Calu3 (cell line): ENCODE measurements around the gene CARD14. TPM values are rescaled to one million over a fixed set of nuclear protein-coding genes. Genes with fewer than 3 reads are reported as not detected.
"Not testable (repeated sequence)": the region's sequence is repeated elsewhere in the genome, so short reads cannot be mapped to it uniquely, and the experiment has no call there.

ENCODE experiments used
- BruUV-seq: library from RNA; stranded (reverse); fragments of 400-500 nt; replicated peaks from 2 replicates; lab custom pipeline; 2021; lab: Mats Ljungman, UMichigan
- CTCF ChIA-PET: fragments of 300-600 bp; sonication (Branson Sonifier 250); formaldehyde crosslinking; loops from one replicate; lab custom pipeline; 2022; ENCODE audit warnings: antibody characterized with exemption; lab: Charles Lee
- DNase-seq: peaks from one replicate; pipeline ENCODE4 v3.0.0; 2022
- H3K27ac Mint-ChIP-seq: one replicate; pipeline ENCODE4 v1.8.0; 2022; ENCODE audit warnings: mixed read lengths; ENCODE audit not compliant: unreplicated experiment
- H3K27me3 Mint-ChIP-seq: one replicate; pipeline ENCODE4 v1.8.0; 2022; ENCODE audit warnings: mixed read lengths; ENCODE audit not compliant: unreplicated experiment
- H3K36me3 Mint-ChIP-seq: one replicate; pipeline ENCODE4 v1.8.0; 2022; ENCODE audit warnings: mild to moderate bottlenecking, moderate library complexity, mixed read lengths; ENCODE audit not compliant: insufficient read depth, unreplicated experiment
- H3K4me1 Mint-ChIP-seq: one replicate; pipeline ENCODE4 v1.8.0; 2022; ENCODE audit warnings: mild to moderate bottlenecking, low read depth, mixed read lengths; ENCODE audit not compliant: unreplicated experiment
- H3K4me3 Mint-ChIP-seq: one replicate; pipeline ENCODE4 v1.8.0; 2022; ENCODE audit warnings: mild to moderate bottlenecking, low read depth, moderate library complexity, mixed read lengths; ENCODE audit not compliant: unreplicated experiment
- H3K9me3 Mint-ChIP-seq: one replicate; pipeline ENCODE4 v1.8.0; 2022; ENCODE audit warnings: low read depth, mixed read lengths; ENCODE audit not compliant: unreplicated experiment
- intact Hi-C: fragments of 100-400 bp; cut with micrococcal nuclease; formaldehyde crosslinking; loops from one replicate; pipeline ENCODE4 v1.10.0; 2022; ENCODE audit not compliant: unreplicated experiment
- total RNA-seq: library from RNA; stranded (reverse); gene quantifications from 2 replicates; pipeline ENCODE4 v1.2.3, GENCODE V29; 2022
- TF ChIP-seq, protein P1 (sequence below): fragments of 200-600 bp; IDR thresholded peaks from one replicate; pipeline ENCODE4 v1.8.0; 2022; ENCODE audit warnings: antibody characterized with exemption; ENCODE audit not compliant: unreplicated experiment

CARD14 gene
- total RNA-seq, 1 experiment from 2014 or later, result 7.4 TPM

DNA sequence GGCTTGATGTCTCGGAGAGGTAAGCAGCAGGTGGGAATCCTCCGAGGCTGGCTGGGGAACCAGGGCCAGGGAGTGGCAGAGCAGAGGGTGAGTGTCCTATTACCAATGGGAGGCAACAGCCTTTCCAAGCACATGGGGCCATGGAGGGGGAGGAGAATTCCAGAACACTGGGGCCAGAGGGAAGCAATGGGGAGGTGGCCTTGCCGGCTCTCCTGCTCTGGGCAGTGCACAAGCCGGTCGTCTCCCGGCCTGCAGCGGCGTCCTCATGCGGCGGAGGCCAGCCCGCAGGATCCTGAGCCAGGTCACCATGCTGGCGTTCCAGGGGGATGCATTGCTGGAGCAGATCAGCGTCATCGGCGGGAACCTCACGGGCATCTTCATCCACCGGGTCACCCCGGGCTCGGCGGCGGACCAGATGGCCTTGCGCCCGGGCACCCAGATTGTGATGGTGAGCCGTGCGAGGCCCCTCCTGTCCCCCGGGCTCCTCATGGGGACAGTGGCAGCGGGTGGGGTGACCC, 28.4 kb downstream of the CARD14 start:
- no peak overlapping the region for H3K27ac Mint-ChIP-seq

DNA sequence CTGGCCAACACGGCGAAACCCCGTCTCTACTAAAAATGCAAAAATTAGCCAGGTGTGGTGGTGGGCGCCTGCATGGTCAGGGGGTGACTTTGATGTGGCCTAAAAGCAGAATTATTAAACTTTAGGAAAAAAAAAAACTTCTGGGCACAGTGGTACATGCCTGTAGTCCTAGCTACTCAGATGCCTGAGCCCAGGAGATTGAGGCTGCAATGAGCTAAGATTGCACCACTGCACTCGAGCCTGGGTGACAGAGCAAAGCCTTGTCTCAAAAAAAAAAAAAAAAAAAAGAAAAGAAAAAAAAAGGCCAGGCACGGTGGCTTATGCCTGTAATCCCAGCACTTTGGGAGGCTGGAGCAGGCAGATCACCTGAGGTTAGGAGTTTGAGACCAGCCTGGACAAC, 29.5 kb downstream of the CARD14 start:
- peaks cover 19% of the 10 kb centered on the region for H3K36me3 Mint-ChIP-seq
- DNase-seq, H3K4me3 Mint-ChIP-seq, intact Hi-C loops, H3K9me3 Mint-ChIP-seq, H3K27ac Mint-ChIP-seq, BruUV-seq, H3K27me3 Mint-ChIP-seq, H3K4me1 Mint-ChIP-seq: not testable (repeated sequence)
- CTCF ChIA-PET, result interaction anchor here (0.6 kb wide), 1 partner anchor 100 kb away, joined by 4 read pairs; no protein-coding TSS in a partner anchor

More for the DNA sequence above, 28.4 kb downstream of the CARD14 start:
- intact Hi-C loops, result no loop called here
- Mint-ChIP-seq H3K4me3 (no peak overlapping the region), H3K27me3 (no peaks in the 10 kb centered on the region), H3K4me1 (no peaks in the 10 kb centered on the region), H3K36me3 (peaks cover 18% of the 10 kb centered on the region), H3K9me3 (no peaks in the 10 kb centered on the region)
- DNase-seq, result no peak
- BruUV-seq, result no TSS peak
- TF ChIP-seq, protein P1, sequence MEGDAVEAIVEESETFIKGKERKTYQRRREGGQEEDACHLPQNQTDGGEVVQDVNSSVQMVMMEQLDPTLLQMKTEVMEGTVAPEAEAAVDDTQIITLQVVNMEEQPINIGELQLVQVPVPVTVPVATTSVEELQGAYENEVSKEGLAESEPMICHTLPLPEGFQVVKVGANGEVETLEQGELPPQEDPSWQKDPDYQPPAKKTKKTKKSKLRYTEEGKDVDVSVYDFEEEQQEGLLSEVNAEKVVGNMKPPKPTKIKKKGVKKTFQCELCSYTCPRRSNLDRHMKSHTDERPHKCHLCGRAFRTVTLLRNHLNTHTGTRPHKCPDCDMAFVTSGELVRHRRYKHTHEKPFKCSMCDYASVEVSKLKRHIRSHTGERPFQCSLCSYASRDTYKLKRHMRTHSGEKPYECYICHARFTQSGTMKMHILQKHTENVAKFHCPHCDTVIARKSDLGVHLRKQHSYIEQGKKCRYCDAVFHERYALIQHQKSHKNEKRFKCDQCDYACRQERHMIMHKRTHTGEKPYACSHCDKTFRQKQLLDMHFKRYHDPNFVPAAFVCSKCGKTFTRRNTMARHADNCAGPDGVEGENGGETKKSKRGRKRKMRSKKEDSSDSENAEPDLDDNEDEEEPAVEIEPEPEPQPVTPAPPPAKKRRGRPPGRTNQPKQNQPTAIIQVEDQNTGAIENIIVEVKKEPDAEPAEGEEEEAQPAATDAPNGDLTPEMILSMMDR, result no peak
- CTCF ChIA-PET, result no interaction called here

DNA sequence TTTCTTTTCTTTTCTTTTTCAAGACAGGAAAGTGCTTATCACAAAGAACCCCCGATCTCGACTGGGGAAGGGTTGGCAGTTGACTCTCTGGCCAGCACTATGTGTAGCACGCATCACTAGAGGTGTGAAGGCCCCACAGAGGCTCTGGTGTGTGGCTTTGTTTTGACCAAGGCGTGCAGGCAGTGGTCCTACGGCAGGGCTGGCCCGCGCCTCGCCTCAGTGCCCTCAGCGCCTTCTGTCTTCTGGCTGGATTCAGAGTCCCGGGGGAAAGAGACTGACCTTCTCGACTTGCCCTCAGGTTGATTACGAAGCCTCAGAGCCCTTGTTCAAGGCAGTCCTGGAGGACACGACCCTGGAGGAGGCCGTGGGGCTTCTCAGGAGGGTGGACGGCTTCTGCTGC, 31.6 kb downstream of the CARD14 start:
- BruUV-seq, result no TSS peak
- intact Hi-C loops, result no loop called here
- Mint-ChIP-seq H3K4me1 (no peaks in the 10 kb centered on the region), H3K9me3 (no peaks in the 10 kb centered on the region), H3K36me3 (peaks cover 19% of the 10 kb centered on the region), H3K27ac (no peak overlapping the region), H3K4me3 (no peak overlapping the region), H3K27me3 (no peaks in the 10 kb centered on the region)
- CTCF ChIA-PET, result no interaction called here
- TF ChIP-seq, protein P1, result no peak
- DNase-seq, result no peak

DNA sequence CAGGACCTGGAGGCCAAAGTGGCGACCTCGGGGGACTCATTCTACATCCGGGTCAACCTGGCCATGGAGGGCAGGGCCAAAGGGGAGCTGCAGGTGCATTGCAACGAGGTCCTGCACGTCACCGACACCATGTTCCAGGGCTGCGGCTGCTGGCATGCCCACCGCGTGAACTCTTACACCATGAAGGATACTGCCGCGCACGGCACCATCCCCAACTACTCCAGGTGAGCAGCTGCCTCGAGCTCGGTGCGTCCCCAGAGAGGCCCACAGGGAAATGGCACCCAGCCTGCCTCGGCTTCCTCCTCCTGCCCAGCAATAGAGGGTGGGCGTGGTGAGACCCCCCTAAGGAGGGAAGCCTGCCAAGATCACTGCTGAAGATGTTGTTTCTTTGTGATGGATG, 32.4 kb downstream of the CARD14 start:
- no peaks in the 10 kb centered on the region for H3K4me1 Mint-ChIP-seq
- H3K9me3 Mint-ChIP-seq, result no peaks in the 10 kb centered on the region
- no peak for DNase-seq
- H3K4me3 Mint-ChIP-seq, result no peak overlapping the region
- TF ChIP-seq, protein P1, result no peak
- CTCF ChIA-PET, result no interaction called here
- H3K27me3 Mint-ChIP-seq, result no peaks in the 10 kb centered on the region
- peaks cover 19% of the 10 kb centered on the region for H3K36me3 Mint-ChIP-seq
- no TSS peak for BruUV-seq
- intact Hi-C loops, result no loop called here
- H3K27ac Mint-ChIP-seq, result no peak overlapping the region

DNA sequence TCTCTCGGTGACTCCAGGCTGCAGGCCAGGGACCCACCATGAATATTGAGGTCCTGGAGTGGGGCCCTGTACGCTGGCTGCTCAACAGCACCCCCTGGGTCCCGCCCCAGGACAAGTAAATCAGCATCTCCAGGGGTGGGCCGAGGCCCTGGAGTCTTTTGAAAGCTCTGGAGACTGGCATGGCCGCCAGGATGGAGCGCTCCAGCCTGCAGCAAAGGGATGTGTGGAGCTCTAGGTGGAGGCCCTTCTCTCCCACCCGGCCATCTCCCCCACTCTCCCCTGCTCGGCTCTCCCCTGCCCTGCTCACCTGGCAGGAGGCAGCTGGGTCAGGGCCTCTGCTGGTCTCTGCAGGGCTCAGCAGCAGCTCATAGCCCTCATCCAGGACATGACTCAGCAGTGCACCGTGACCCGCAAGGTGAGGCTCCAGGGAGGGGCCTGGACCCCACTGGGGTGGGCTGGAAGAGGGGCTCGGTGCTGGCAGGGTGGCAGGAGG, 33.7 kb downstream of the CARD14 start:
- TF ChIP-seq, protein P1, result no peak
- CTCF ChIA-PET, result interaction anchor here (1.4 kb wide), 1 partner anchor 79 kb away, joined by 3 read pairs; no protein-coding TSS in a partner anchor
- Mint-ChIP-seq H3K27me3 (no peaks in the 10 kb centered on the region), H3K27ac (no peak overlapping the region), H3K36me3 (peaks cover 14% of the 10 kb centered on the region), H3K9me3 (no peaks in the 10 kb centered on the region), H3K4me3 (no peak overlapping the region), H3K4me1 (no peaks in the 10 kb centered on the region)
- intact Hi-C loops, result no loop called here
- BruUV-seq, result no TSS peak
- no peak for DNase-seq
